ENCODE results near the gene CFAP70.
A peak's percentile ranks its signal among the peaks of the same experiment; 100 is the strongest.

Gene CFAP70

GRCh38 chr10:73251683-73252444, 106.8 kb downstream of the CFAP70 start:
- DNase-seq, result no peak

- DNase-seq, result no peak
Observed at GRCh38 chr10:73248259-73248724, 110.4 kb downstream of the CFAP70 start.

GRCh38 chr10:73247509-73248258, 111.0 kb downstream of the CFAP70 start:
- DNase-seq, result no peak

GRCh38 chr10:73246646-73247508, 111.8 kb downstream of the CFAP70 start, which contains the start of gene DNAJC9:
Gene DNAJC9, minus strand, starts transcription at chr10:73247255. Its CDS starts 66 bp downstream, at chr10:73247189.
- DNase-seq, result peak; percentile 85 to 91

- DNase-seq, result no peak
Observed at GRCh38 chr10:73246322-73246645, 112.4 kb downstream of the CFAP70 start.

GRCh38 chr10:73244866-73245477, 113.7 kb downstream of the CFAP70 start:
- DNase-seq, result no peak

- no peak for DNase-seq
Observed at GRCh38 chr10:73239908-73240307, 118.8 kb downstream of the CFAP70 start.

- no peak for DNase-seq
Observed at GRCh38 chr10:73238990-73239566, 119.6 kb downstream of the CFAP70 start.

GRCh38 chr10:73234695-73235094, 124.0 kb downstream of the CFAP70 start:
- no peak for DNase-seq

GRCh38 chr10:73233883-73234282, 124.8 kb downstream of the CFAP70 start:
- DNase-seq, result no peak

GRCh38 chr10:73232887-73233286, 125.8 kb downstream of the CFAP70 start:
- DNase-seq, result no peak

- no peak for DNase-seq
Observed at GRCh38 chr10:73229567-73229966, 129.1 kb downstream of the CFAP70 start.

- no peak for DNase-seq
Observed at GRCh38 chr10:73228247-73228646, 130.4 kb downstream of the CFAP70 start.

GRCh38 chr10:73226663-73227062, 132.0 kb downstream of the CFAP70 start:
- DNase-seq, result no peak

GRCh38 chr10:73225518-73225917, 133.1 kb downstream of the CFAP70 start:
- no peak for DNase-seq

GRCh38 chr10:73220989-73221388, 137.7 kb downstream of the CFAP70 start:
- no peak for DNase-seq

- no peak for DNase-seq
Observed at GRCh38 chr10:73219384-73219783, 139.3 kb downstream of the CFAP70 start.

GRCh38 chr10:73218431-73219191, 140.1 kb downstream of the CFAP70 start:
- DNase-seq, result no peak

- DNase-seq, result no peak
Observed at GRCh38 chr10:73217628-73218027, 141.0 kb downstream of the CFAP70 start.

GRCh38 chr10:73215749-73216148, 142.9 kb downstream of the CFAP70 start:
- DNase-seq, result no peak

GRCh38 chr10:73211106-73211811, 147.4 kb downstream of the CFAP70 start:
- DNase-seq, result no peak

All from NCI-H1930 (cell line).